GM20431 (cell line): Measurements from ENCODE around the gene DPEP3.
"Not testable (repeated sequence)": the region's sequence is repeated elsewhere in the genome, so short reads cannot be mapped to it uniquely, and the experiment has no call there.

Experiments used
- in situ Hi-C: fragments of 300-500 bp; cut with MseI, MboI; formaldehyde crosslinking; loops from one replicate; pipeline ENCODE4 v1.15.0; 2020; ENCODE audit warnings: low sequenced_read_pairs; ENCODE audit not compliant: unreplicated experiment

DPEP3 gene

GRCh38 chr16:67979955-67980678, at the start of gene DPEP3:
Gene DPEP3 (minus strand): TSS chr16:67980499. CDS start chr16:67980380, 119 bp downstream.
- in situ Hi-C loops = no loop called here

- in situ Hi-C loops = no loop called here
Observed at GRCh38 chr16:68028996-68029395, 48.7 kb upstream of the DPEP3 start.

GRCh38 chr16:68022728-68023537, 42.6 kb upstream of the DPEP3 start, which contains the start of the genes DDX28 and DUS2:
Gene DDX28 (minus strand): TSS chr16:68023232. CDS start chr16:68023202, 30 bp downstream.
Gene DUS2 (plus strand): TSS chr16:68023284. CDS start chr16:68038024, 14,740 bp downstream.
- in situ Hi-C loops = no loop called here

GRCh38 chr16:68022278-68022727, 42.0 kb upstream of the DPEP3 start:
- in situ Hi-C loops = no loop called here

- in situ Hi-C loops = no loop called here
Observed at GRCh38 chr16:68021490-68021889, 41.2 kb upstream of the DPEP3 start.

- in situ Hi-C loops = no loop called here
Observed at GRCh38 chr16:68019167-68019680, 38.9 kb upstream of the DPEP3 start.

GRCh38 chr16:68015681-68016080, 35.4 kb upstream of the DPEP3 start, which contains the start of gene DPEP2NB:
Gene DPEP2NB (minus strand): TSS chr16:68015911. CDS start chr16:68015770, 141 bp downstream.
- in situ Hi-C loops = no loop called here

- in situ Hi-C loops = no loop called here
Observed at GRCh38 chr16:68013440-68013839, 33.1 kb upstream of the DPEP3 start.

- in situ Hi-C loops = not testable (repeated sequence)
Observed at GRCh38 chr16:68009872-68010271, 29.6 kb upstream of the DPEP3 start.

- in situ Hi-C loops = no loop called here
Observed at GRCh38 chr16:68009157-68009735, 28.9 kb upstream of the DPEP3 start.

GRCh38 chr16:68005786-68006286, 25.5 kb upstream of the DPEP3 start:
- in situ Hi-C loops = no loop called here

GRCh38 chr16:68005211-68005610, 24.9 kb upstream of the DPEP3 start:
- in situ Hi-C loops = no loop called here

GRCh38 chr16:68003031-68003430, 22.7 kb upstream of the DPEP3 start:
- in situ Hi-C loops = no loop called here

- in situ Hi-C loops = no loop called here
Observed at GRCh38 chr16:68000450-68000849, 20.2 kb upstream of the DPEP3 start.

- in situ Hi-C loops = no loop called here
Observed at GRCh38 chr16:67999985-68000384, 19.7 kb upstream of the DPEP3 start.

GRCh38 chr16:67998779-67999688, 18.7 kb upstream of the DPEP3 start, which contains the start of gene DPEP2:
Gene DPEP2 (minus strand): TSS chr16:67999484. CDS start chr16:67993212, 6,272 bp downstream.
- in situ Hi-C loops = not testable (repeated sequence)

- in situ Hi-C loops = not testable (repeated sequence)
Observed at GRCh38 chr16:67998231-67998778, 18.0 kb upstream of the DPEP3 start.

GRCh38 chr16:67996666-67997065, 16.4 kb upstream of the DPEP3 start:
- in situ Hi-C loops = no loop called here

GRCh38 chr16:67995423-67995822, 15.1 kb upstream of the DPEP3 start:
- in situ Hi-C loops = no loop called here
